ENCODE data around the gene RNASE12.

DNA sequence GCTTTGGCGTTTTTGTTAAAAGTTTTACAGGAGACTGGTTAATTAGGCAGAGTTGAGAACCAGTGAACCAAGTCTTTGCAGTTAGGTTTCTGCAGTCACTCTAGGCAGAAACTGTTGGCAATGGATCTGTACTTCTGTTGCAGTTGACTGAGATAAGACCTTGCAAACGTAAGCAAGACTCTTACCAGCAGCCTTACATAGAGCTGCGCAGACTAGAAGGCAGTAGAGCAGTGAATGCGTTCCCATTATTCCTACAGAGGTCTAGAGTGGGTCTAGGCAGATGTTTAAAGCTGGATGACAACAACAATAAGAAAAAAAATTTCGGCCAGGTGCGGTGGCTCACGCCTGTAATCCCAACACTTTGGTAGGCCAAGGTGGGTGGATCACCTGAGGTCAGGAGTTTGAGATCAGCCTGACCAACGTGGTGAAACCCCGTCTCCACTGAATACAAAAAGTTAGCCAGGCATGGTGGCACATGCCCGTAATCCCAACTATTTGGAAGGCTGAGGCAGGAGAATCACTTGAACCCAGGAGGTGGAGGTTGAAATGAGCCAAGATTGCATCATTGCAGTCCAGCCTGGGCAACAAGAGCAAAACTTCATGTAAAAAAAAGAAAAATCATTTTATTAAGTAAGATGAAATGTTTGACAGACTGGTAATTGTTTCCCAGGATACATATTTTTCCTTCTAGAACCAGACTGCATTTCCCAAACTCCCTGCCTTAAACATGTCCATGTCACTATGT, 42.6 kb downstream of the RNASE12 start:
- no peak for TF ChIP-seq BHLHE40 (IDR thresholded peaks at IDR 0.05; ENCODE audit: borderline replicate concordance)
- TF ChIP-seq ELF4 (IDR thresholded peaks at IDR 0.05), result no peak
- TF ChIP-seq SUZ12 (IDR thresholded peaks at IDR 0.05), result no peak
- TF ChIP-seq CTBP1 (IDR thresholded peaks at IDR 0.05; ENCODE audit: borderline replicate concordance), result no peak
- TF ChIP-seq FOXA1 (IDR thresholded peaks at IDR 0.05), result no peak
- no peak for TF ChIP-seq LEF1 (IDR thresholded peaks at IDR 0.05; ENCODE audit: borderline replicate concordance)
- no peak for TF ChIP-seq SP1 (IDR thresholded peaks at IDR 0.05)
- no peak for TF ChIP-seq FOXM1 (IDR thresholded peaks at IDR 0.05; ENCODE audit: borderline replicate concordance)
- TF ChIP-seq, protein P1, sequence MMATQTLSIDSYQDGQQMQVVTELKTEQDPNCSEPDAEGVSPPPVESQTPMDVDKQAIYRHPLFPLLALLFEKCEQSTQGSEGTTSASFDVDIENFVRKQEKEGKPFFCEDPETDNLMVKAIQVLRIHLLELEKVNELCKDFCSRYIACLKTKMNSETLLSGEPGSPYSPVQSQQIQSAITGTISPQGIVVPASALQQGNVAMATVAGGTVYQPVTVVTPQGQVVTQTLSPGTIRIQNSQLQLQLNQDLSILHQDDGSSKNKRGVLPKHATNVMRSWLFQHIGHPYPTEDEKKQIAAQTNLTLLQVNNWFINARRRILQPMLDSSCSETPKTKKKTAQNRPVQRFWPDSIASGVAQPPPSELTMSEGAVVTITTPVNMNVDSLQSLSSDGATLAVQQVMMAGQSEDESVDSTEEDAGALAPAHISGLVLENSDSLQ (IDR thresholded peaks at IDR 0.05), result no peak
- TF ChIP-seq TARDBP (IDR thresholded peaks at IDR 0.05), result no peak
- no peak for TF ChIP-seq HDGF (IDR thresholded peaks at IDR 0.05; ENCODE audit: borderline replicate concordance)

Measured in HEK293T (cell line).